ENCODE data around the gene DIP2C.

DIP2C gene

DNA sequence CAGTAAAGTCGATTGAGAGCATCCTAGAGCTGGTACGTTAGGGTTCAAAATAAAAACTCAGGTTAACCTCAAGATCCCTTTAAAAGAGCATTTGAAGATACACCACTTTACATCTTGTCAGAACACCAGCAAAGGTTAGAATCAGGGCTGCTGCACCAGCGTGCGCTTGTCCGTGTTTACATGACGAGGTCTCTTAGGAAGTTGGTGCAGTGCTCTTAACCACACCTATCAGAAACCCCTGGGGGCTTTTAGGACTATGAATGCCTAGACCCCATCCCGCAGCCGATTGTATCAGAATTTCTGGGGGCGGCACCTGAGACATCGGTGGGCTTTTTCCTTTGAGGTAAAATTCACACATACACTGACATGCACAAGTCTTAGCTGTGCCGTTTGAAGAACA is 456.6 kb downstream of the DIP2C start:
- no peak for DNase-seq

DNA sequence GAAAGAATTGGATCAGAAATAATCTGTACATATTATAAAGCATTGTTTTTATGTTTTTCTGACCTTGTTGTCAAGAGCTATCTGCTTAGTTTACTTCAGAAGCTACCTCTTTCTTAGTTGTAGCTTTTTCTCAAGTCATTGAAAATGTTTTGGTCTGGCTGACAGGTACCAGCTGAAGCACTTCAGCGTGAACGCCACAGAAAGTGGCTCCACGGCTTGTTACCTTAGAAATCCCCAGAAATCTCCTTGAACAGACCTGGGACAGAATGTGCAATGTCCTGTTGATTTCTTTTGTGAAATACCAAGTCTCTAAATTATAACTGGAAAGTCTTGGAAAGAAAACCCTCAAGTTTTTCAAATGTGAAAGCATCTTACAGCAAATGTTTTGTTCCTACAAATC is 457.4 kb downstream of the DIP2C start:
- no peak for DNase-seq

DNA sequence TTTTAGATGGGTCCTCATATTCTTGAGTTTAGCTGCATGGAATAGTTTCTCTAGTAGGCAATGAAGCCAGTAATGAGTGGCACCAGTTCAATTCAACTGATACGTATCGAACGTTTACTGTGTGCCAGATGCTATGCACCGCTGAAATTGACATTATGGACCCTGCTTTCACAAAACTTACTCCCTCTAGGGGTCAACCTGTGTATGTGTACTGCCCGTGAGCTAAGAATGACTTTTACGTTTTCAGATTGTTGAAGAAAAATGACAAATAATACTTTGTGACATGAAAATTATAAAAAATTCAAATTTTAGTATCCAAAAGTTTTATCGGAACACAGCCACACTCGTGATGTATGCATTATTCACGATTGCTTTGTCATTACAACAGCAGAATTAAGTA is 458.7 kb downstream of the DIP2C start:
- no peak for DNase-seq

DNA sequence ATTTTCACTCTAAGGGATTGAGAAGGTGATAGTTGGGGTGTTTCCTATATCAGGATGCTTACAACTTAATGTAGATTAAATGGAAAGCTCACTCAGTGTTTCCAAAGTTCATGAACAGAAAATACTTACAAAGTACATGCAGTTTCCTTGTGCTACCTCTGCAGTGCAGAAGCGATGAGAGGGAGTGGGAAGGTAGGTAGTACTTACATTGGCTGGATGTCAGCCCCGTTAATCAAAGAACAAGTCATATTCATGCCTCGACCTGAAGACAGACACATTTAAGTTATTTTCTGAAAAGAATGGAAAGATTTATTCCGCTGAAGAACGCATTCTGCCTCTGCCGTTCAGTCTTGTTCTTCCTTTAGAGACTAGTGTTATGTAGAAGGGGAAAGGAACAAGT is 461.1 kb downstream of the DIP2C start:
- DNase-seq = no peak

DNA sequence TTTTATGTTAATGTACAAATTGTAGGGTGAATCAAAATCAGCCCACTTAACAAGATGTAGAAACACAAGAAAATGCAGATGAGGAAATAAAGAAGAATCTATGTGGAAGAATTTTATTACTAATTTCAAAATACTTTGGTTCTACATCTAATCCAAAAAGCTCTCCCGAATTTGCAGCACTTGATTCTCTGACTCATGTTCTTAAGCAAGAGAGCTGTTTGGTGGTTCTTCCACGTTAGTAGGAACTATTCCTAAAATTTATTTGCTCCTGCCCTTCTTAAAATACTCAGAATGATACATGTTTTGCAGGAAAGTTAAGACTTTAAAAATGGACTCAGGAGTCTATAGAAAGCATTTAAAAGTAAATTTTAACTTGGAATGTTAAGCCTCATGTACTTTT is 462.5 kb downstream of the DIP2C start:
- no peak for DNase-seq

DNA sequence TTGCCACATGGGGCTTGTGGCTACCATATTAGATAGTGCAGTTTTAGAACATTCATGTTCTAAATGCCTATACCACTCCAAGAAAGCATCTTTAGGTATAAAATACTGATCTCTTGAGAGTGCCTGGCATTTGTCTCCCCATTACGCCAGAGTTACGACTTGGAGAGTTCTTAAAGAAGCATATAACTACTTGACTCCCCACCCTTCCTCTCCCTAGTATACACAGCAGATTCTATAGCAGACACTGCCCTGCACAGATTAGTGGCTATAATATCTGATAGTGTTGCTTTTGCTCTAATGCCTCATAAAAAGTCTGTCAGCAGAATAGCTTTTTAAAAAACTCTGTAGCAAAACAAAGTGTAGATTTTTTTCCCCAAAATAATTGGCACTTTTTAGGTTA is 463.4 kb downstream of the DIP2C start:
- no peak for DNase-seq

DNA sequence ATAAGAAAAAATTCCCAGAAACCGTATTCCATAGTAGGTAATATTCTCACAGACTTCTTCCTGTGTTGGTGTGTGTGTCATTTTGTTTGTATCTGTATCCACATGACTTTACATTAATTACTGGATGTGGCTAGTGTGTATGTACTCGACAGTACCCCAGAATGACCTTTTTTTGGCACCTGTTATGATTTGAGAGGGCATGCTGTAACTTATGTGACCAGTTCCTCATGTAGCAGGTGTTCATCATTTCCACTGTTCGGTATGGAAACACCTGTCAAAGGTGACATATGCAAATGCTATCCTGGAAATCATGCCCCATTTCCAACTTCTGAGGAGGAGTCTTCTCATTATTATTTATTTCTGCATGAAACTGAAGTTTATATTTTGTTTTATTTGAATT is 464.9 kb downstream of the DIP2C start:
- no peak for DNase-seq
